Measurements from ENCODE around the gene PUSL1.
"Not testable (repeated sequence)": the region's sequence is repeated elsewhere in the genome, so short reads cannot be mapped to it uniquely, and the experiment has no call there.

The PUSL1 gene

DNA sequence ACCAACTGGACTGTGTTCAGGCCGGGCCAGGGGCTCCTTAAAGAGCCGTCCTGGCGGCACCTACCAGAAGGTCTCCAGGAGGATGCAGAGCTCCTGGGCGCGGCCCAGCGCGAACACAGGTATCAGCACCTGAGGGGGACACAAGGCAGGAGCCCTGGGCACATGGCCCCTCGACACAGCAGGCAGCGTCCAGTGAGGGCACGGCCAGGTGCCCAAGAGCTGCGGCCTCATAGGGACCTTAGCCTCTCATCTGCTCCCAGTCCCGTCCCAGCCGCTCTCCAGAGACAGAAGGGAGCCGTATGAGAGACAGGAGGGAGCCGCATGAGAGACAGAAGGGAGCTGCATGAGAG is 5.8 kb downstream of the PUSL1 start:
- H2AFZ ChIP-seq = no peak overlapping the region
- H3K4me3 ChIP-seq (ENCODE audit: low read depth, low read length) = no peak overlapping the region
- no peak overlapping the region for H3K4me2 ChIP-seq (ENCODE audit: low read length)
- H3K9ac ChIP-seq = no peak overlapping the region
- no peaks in the 10 kb centered on the region for H3K27me3 ChIP-seq (ENCODE audit: control insufficient read depth, insufficient read depth, low read length)
- H3K9me3 ChIP-seq (ENCODE audit: control insufficient read depth, low read length) = no peaks in the 10 kb centered on the region
- no peaks in the 10 kb centered on the region for H3K79me2 ChIP-seq
- no peaks in the 10 kb centered on the region for H3K36me3 ChIP-seq (ENCODE audit: control insufficient read depth, insufficient read depth, low read length)
- TF ChIP-seq, protein P1, sequence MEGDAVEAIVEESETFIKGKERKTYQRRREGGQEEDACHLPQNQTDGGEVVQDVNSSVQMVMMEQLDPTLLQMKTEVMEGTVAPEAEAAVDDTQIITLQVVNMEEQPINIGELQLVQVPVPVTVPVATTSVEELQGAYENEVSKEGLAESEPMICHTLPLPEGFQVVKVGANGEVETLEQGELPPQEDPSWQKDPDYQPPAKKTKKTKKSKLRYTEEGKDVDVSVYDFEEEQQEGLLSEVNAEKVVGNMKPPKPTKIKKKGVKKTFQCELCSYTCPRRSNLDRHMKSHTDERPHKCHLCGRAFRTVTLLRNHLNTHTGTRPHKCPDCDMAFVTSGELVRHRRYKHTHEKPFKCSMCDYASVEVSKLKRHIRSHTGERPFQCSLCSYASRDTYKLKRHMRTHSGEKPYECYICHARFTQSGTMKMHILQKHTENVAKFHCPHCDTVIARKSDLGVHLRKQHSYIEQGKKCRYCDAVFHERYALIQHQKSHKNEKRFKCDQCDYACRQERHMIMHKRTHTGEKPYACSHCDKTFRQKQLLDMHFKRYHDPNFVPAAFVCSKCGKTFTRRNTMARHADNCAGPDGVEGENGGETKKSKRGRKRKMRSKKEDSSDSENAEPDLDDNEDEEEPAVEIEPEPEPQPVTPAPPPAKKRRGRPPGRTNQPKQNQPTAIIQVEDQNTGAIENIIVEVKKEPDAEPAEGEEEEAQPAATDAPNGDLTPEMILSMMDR (IDR thresholded peaks at IDR 0.05) = no peak
- no peaks in the 10 kb centered on the region for H3K4me1 ChIP-seq
- no peak overlapping the region for H3K27ac ChIP-seq

DNA sequence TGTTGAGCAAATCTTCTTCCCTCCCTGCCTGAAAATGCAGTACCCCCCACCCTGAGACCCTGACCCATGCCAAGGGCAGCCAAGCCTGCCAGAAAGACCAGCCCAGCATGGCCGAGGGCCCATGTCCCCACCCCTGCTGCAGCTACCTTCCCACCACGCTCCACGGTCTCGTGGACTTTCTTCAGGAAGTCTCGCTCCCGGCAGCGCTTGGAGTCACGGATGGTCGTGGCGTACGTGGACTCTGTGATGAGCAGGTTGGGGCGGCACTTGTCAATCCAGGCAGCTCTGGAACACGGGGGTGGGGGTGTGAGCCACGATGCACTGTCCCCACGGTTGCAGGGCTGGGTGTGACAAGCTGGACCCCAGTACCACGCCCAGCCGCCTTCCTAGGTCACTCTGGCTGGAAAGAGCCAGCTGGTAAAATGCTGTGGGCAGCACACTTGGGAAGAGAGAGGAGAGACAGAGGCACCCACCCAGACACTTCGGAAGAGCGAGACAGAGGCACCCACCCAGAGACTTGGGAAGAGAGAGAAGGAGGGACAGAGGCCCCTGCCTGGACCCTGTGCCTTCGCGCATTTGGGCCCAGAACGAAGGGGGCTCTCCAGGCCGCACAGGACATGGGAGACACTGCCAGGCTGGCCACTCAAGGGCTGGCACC is 6.4 kb downstream of the PUSL1 start:
- Histone ChIP-seq H3K9ac (no peak overlapping the region), H3K27me3 (ENCODE audit: control insufficient read depth, insufficient read depth, low read length) (no peaks in the 10 kb centered on the region), H3K9me3 (ENCODE audit: control insufficient read depth, low read length) (no peaks in the 10 kb centered on the region), H3K36me3 (ENCODE audit: control insufficient read depth, insufficient read depth, low read length) (no peaks in the 10 kb centered on the region), H3K79me2 (no peaks in the 10 kb centered on the region), H2AFZ (no peak overlapping the region), H3K27ac (no peak overlapping the region), H3K4me1 (no peaks in the 10 kb centered on the region), H3K4me2 (ENCODE audit: low read length) (no peak overlapping the region), H3K4me3 (ENCODE audit: low read depth, low read length) (no peak overlapping the region)
- TF ChIP-seq, protein P1 (IDR thresholded peaks at IDR 0.05) = no peak

DNA sequence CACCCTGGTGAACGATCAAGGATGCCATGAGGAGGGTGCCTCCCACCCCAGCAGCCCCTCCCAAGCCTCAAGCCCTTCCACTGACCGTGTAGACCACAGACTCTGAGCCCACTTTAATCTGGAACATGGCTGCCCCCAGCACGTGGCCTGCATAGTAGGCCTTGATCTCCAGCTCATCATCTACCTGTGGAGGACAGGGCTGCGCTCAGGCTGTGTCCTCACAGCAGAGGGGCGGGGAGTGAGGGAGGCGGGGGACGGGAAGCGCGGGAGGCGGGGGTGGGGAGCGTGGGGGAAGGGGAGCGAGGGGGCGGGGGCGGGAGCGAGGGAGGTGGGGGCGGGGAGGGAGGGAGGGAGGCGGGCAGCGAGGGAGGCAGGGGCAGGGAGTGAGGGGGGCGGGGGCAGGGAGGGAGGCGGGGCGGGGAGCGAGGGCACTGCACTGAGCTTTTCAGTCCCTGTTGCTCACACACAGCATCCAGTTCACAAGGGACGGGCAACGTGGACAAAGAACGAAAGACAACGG is 7.1 kb downstream of the PUSL1 start:
- no peaks in the 10 kb centered on the region for H3K27me3 ChIP-seq (ENCODE audit: control insufficient read depth, insufficient read depth, low read length)
- no peak overlapping the region for H2AFZ ChIP-seq
- H3K4me2 ChIP-seq (ENCODE audit: low read length) = no peak overlapping the region
- H3K36me3 ChIP-seq (ENCODE audit: control insufficient read depth, insufficient read depth, low read length) = no peaks in the 10 kb centered on the region
- H3K9me3 ChIP-seq (ENCODE audit: control insufficient read depth, low read length) = no peaks in the 10 kb centered on the region
- H3K27ac ChIP-seq = no peak overlapping the region
- H3K4me3 ChIP-seq (ENCODE audit: low read depth, low read length) = no peak overlapping the region
- H3K4me1 ChIP-seq = no peaks in the 10 kb centered on the region
- no peaks in the 10 kb centered on the region for H3K79me2 ChIP-seq
- TF ChIP-seq, protein P1 (IDR thresholded peaks at IDR 0.05) = no peak
- H3K9ac ChIP-seq = no peak overlapping the region

- not testable (repeated sequence) for H3K9ac ChIP-seq; H3K9me3 ChIP-seq (ENCODE audit: control insufficient read depth, low read length); H3K4me1 ChIP-seq; H3K27me3 ChIP-seq (ENCODE audit: control insufficient read depth, insufficient read depth, low read length); H3K4me3 ChIP-seq (ENCODE audit: low read depth, low read length); H3K27ac ChIP-seq; H3K79me2 ChIP-seq; H3K36me3 ChIP-seq (ENCODE audit: control insufficient read depth, insufficient read depth, low read length); H2AFZ ChIP-seq; H3K4me2 ChIP-seq (ENCODE audit: low read length)
Measured at GRCh38 chr1:1316199-1316598, 7.8 kb downstream of the PUSL1 start.

DNA sequence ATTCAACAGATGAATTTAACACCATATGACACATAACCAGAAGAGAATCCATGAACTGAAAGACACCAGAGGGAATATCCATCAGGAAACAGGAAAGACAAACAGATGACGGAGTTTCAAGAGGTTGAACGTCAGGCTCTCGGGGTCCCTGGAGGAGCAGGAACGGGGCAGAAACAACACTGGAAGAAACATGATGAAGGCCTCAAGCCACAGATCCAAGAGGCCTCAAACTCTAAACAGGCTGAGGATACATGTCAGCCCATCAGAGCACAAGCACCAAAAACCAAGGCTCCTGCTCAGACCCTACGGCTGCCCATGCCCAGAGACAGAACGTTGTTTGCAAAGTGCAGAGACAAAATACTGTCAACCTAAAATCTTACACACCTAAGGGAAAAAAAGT is 9.0 kb downstream of the PUSL1 start:
- Histone ChIP-seq H3K27me3 (ENCODE audit: control insufficient read depth, insufficient read depth, low read length) (no peaks in the 10 kb centered on the region), H3K4me1 (no peaks in the 10 kb centered on the region), H3K36me3 (ENCODE audit: control insufficient read depth, insufficient read depth, low read length) (no peaks in the 10 kb centered on the region), H3K9ac (no peak overlapping the region), H3K27ac (no peak overlapping the region), H3K9me3 (ENCODE audit: control insufficient read depth, low read length) (no peaks in the 10 kb centered on the region), H2AFZ (no peak overlapping the region), H3K4me3 (ENCODE audit: low read depth, low read length) (no peak overlapping the region), H3K79me2 (peaks cover 9% of the 10 kb centered on the region), H3K4me2 (ENCODE audit: low read length) (no peak overlapping the region)
- TF ChIP-seq, protein P1 (IDR thresholded peaks at IDR 0.05) = no peak

Data from parathyroid adenoma (tissue), 2 donors.